DOHH2 (cell line): Measurements from ENCODE around the gene SLC39A10.

Source experiments
- H3F3A ChIP-seq: fragments of 200-600 bp; sonication (generic), shearing (Covaris generic); 2 replicates; pipeline ENCODE4 v1.6.0; 2016; ENCODE audit warnings: antibody characterized with exemption, mild to moderate bottlenecking; ENCODE audit not compliant: control insufficient read depth, insufficient read depth
- H3K27ac ChIP-seq: fragments of 200-600 bp; sonication (generic); 2 replicates; pipeline ENCODE4 v1.5.1; 2014; ENCODE audit warnings: low read depth, mild to moderate bottlenecking, low read length, moderate library complexity
- H3K27me3 ChIP-seq: fragments of 200-600 bp; sonication (generic); 2 replicates; pipeline ENCODE4 v1.6.1; 2014; ENCODE audit warnings: mild to moderate bottlenecking, low read length, mixed read lengths; ENCODE audit not compliant: control insufficient read depth
- H3K36me3 ChIP-seq: fragments of 200-600 bp; sonication (generic); 2 replicates; pipeline ENCODE4 v1.6.1; 2014; ENCODE audit warnings: mild to moderate bottlenecking, low read length, moderate library complexity, mixed read lengths; ENCODE audit not compliant: control insufficient read depth
- H3K4me1 ChIP-seq: fragments of 200-600 bp; sonication (generic); 2 replicates; pipeline ENCODE4 v1.6.1; 2014; ENCODE audit warnings: mild to moderate bottlenecking, low read length, mixed read lengths; ENCODE audit not compliant: control insufficient read depth
- H3K4me2 ChIP-seq: fragments of 200-600 bp; sonication (generic); 2 replicates; pipeline ENCODE4 v1.6.0; 2014; ENCODE audit warnings: mild to moderate bottlenecking, low read length, moderate library complexity
- H3K4me3 ChIP-seq: fragments of 200-600 bp; sonication (generic); 2 replicates; pipeline ENCODE4 v1.5.1; 2014; ENCODE audit warnings: mild to moderate bottlenecking, low read length, mixed read lengths
- H3K79me2 ChIP-seq: fragments of 200-600 bp; sonication (generic); 2 replicates; pipeline ENCODE4 v1.6.1; 2014; ENCODE audit warnings: mild to moderate bottlenecking, low read length, mixed read lengths; ENCODE audit not compliant: control insufficient read depth
- H3K9me2 ChIP-seq: fragments of 200-600 bp; sonication (generic); replicated peaks from 2 replicates; pipeline ENCODE4 v1.6.1; 2014; ENCODE audit warnings: mild to moderate bottlenecking, low read length, mixed read lengths; ENCODE audit not compliant: control insufficient read depth
- H3K9me3 ChIP-seq: fragments of 200-600 bp; sonication (generic); 2 replicates; pipeline ENCODE4 v1.6.1; 2014; ENCODE audit warnings: antibody characterized with exemption, low read length, mixed read lengths; ENCODE audit not compliant: control insufficient read depth, insufficient read depth
- H4K20me1 ChIP-seq: fragments of 200-600 bp; sonication (generic); 2 replicates; pipeline ENCODE4 v1.6.0; 2014; ENCODE audit warnings: low read depth, mild to moderate bottlenecking, antibody characterized with exemption, low read length, moderate library complexity; ENCODE audit not compliant: control insufficient read depth, insufficient read depth
- CTCF ChIP-seq: fragments of 200-600 bp; sonication (generic); IDR thresholded peaks from one replicate; pipeline ENCODE4 v1.5.1; 2014; ENCODE audit warnings: antibody characterized with exemption, mild to moderate bottlenecking, low read depth, low read length; ENCODE audit not compliant: poor library complexity, severe bottlenecking
- EZH2phosphoT487 ChIP-seq: fragments of 200-600 bp; sonication (generic); IDR thresholded peaks from 2 replicates; pipeline ENCODE4 v1.6.1; 2017; ENCODE audit warnings: borderline replicate concordance, mild to moderate bottlenecking, antibody characterized with exemption, low read length, moderate library complexity, mixed read lengths

SLC39A10 gene

GRCh38 chr2:195759877-195760276 lies 102.9 kb downstream of the SLC39A10 start:
- Histone ChIP-seq H3F3A (no peaks in the 10 kb centered on the region), H3K9me2 (no peaks in the 10 kb centered on the region), H3K4me2 (no peak overlapping the region), H3K4me3 (no peak overlapping the region), H3K27ac (no peak overlapping the region), H3K9me3 (no peaks in the 10 kb centered on the region), H3K4me1 (no peaks in the 10 kb centered on the region), H4K20me1 (no peaks in the 10 kb centered on the region), H3K79me2 (no peaks in the 10 kb centered on the region), H3K36me3 (no peaks in the 10 kb centered on the region), H3K27me3 (no peaks in the 10 kb centered on the region)
- TF ChIP-seq EZH2phosphoT487, result no peak
- TF ChIP-seq CTCF, result no peak

- Histone ChIP-seq H3K9me3 (no peaks in the 10 kb centered on the region), H3K9me2 (no peaks in the 10 kb centered on the region), H3K4me3 (no peak overlapping the region), H3K4me1 (no peaks in the 10 kb centered on the region), H3F3A (no peaks in the 10 kb centered on the region), H3K79me2 (no peaks in the 10 kb centered on the region), H3K36me3 (no peaks in the 10 kb centered on the region), H4K20me1 (no peaks in the 10 kb centered on the region), H3K4me2 (no peak overlapping the region), H3K27ac (no peak overlapping the region), H3K27me3 (no peaks in the 10 kb centered on the region)
- no peak for TF ChIP-seq CTCF
- no peak for TF ChIP-seq EZH2phosphoT487
Measured at GRCh38 chr2:195763866-195764265, 106.8 kb downstream of the SLC39A10 start.

- H3K27me3 ChIP-seq, result no peaks in the 10 kb centered on the region
- H3K4me3 ChIP-seq, result no peak overlapping the region
- H3K79me2 ChIP-seq, result no peaks in the 10 kb centered on the region
- H4K20me1 ChIP-seq, result no peaks in the 10 kb centered on the region
- H3K4me2 ChIP-seq, result no peak overlapping the region
- H3K27ac ChIP-seq, result no peak overlapping the region
- no peak for TF ChIP-seq EZH2phosphoT487
- TF ChIP-seq CTCF, result no peak
- no peaks in the 10 kb centered on the region for H3F3A ChIP-seq
- H3K9me2 ChIP-seq, result no peaks in the 10 kb centered on the region
- no peaks in the 10 kb centered on the region for H3K9me3 ChIP-seq
- H3K36me3 ChIP-seq, result no peaks in the 10 kb centered on the region
- H3K4me1 ChIP-seq, result no peaks in the 10 kb centered on the region
Measured at GRCh38 chr2:195766691-195767090, 109.7 kb downstream of the SLC39A10 start.

GRCh38 chr2:195768431-195768830 lies 111.4 kb downstream of the SLC39A10 start:
- Histone ChIP-seq H3K27me3 (no peaks in the 10 kb centered on the region), H3F3A (no peaks in the 10 kb centered on the region), H3K4me2 (no peak overlapping the region), H3K4me3 (no peak overlapping the region), H3K9me3 (no peaks in the 10 kb centered on the region), H3K9me2 (no peaks in the 10 kb centered on the region), H3K36me3 (no peaks in the 10 kb centered on the region), H3K79me2 (no peaks in the 10 kb centered on the region), H3K4me1 (no peaks in the 10 kb centered on the region), H3K27ac (no peak overlapping the region), H4K20me1 (no peaks in the 10 kb centered on the region)
- TF ChIP-seq CTCF (no peak), EZH2phosphoT487 (no peak)
